GM19023 (cell line): ENCODE measurements around the gene DRGX.

Source experiments
- ATAC-seq: cut with Tn5 transposase; IDR thresholded peaks from one replicate; pipeline ENCODE4 v1.9.1; 2021; ENCODE audit warnings: mild to moderate bottlenecking, moderate library complexity; ENCODE audit not compliant: unreplicated experiment

The DRGX gene

DNA sequence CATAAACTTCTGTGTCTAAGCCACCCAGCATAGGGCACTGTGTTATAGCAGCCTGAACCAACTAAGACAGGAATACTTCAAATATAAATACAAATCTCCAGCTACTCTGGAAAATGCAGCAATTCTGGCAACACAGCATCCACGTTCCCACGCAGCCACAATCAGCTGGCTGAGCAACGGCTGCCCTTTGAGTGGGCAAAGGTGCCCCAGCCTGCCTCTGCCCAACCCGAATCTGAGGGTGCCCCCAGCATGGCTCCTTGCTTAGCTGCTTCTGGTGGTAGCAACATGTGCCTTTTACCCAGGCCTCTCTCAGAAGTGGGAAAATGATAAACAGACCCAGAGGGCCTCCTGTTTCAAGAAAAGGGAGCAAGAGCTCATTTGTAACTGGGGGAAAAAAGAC is 12.0 kb downstream of the DRGX start:
- ATAC-seq = no peak

DNA sequence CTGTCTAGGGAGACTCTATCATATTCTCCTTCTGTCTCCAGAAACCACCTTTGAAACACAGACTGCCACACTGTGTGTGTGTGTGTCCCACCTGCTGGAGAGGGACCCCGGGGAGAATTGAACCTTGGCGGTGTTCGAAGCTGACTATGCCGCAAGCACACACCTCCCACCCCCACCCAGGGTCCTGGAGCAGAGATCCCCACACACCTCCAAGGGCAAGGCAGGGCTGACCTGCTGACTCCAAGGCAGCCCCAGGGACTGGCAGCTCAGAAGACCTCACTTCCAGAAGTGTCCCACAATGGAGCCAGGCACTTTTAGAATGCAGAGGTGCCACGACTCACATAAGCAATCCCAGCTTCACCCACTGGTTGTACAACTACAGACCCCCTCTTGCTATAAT is 13.1 kb downstream of the DRGX start:
- ATAC-seq = no peak

- ATAC-seq = no peak
Measured at GRCh38 chr10:49382226-49382625, 13.7 kb downstream of the DRGX start.

GRCh38 chr10:49381111-49381900 is 14.6 kb downstream of the DRGX start:
- ATAC-seq = no peak

GRCh38 chr10:49379596-49380410 is 16.1 kb downstream of the DRGX start:
- no peak for ATAC-seq

DNA sequence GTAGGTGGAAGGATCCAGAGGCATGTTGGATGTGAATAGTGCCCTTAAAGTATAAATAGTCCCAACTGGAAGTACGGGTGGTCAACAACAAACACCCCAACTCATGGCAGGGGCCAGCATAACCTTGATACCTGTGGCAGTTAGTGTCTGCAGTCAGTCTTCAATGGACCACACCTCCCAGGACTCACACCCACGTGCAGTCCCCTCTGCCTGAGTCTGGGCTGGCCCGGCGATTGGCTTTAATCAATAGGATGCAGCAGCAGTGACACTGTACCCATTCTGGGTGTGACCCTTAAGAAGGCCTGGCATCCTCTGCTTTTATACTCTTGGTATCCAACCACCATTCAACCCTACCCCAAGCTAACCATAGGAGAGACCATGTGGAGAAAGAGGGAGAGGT is 18.6 kb downstream of the DRGX start:
- no peak for ATAC-seq

- no peak for ATAC-seq
Measured at GRCh38 chr10:49375611-49376010, 20.3 kb downstream of the DRGX start.

GRCh38 chr10:49374740-49375139 is 21.1 kb downstream of the DRGX start:
- ATAC-seq = no peak

- ATAC-seq = no peak
Measured at GRCh38 chr10:49373361-49373760, 22.5 kb downstream of the DRGX start.

GRCh38 chr10:49371967-49372366 is 23.9 kb downstream of the DRGX start:
- no peak for ATAC-seq

GRCh38 chr10:49370326-49371100 is 25.4 kb downstream of the DRGX start:
- no peak for ATAC-seq

GRCh38 chr10:49369216-49370162 is 26.4 kb downstream of the DRGX start:
- no peak for ATAC-seq

DNA sequence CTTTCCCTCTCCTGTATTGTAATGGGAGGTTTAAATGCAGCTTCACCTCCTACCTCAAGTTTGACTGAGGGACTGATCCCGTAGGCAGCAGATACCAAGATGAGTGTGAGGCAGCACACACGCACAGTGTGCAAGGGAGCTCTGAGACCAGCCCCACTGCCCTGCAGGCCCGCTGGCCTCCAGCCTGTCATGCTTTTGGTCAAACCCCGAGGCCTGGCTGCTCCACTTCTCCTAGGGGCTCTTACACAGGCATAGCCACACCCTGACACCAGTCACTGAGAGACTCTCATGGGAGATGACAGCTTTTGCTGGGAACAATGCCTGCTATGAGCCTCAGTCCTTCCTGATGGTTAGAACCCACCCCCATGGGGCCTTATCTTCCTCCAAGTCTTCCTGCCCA is 27.6 kb downstream of the DRGX start:
- no peak for ATAC-seq

GRCh38 chr10:49367600-49367999 is 28.3 kb downstream of the DRGX start:
- ATAC-seq = no peak

GRCh38 chr10:49366460-49366859 is 29.4 kb downstream of the DRGX start:
- no peak for ATAC-seq

GRCh38 chr10:49365675-49366415 is 30.0 kb downstream of the DRGX start:
- no peak for ATAC-seq

GRCh38 chr10:49365275-49365674 is 30.6 kb downstream of the DRGX start:
- ATAC-seq = no peak

DNA sequence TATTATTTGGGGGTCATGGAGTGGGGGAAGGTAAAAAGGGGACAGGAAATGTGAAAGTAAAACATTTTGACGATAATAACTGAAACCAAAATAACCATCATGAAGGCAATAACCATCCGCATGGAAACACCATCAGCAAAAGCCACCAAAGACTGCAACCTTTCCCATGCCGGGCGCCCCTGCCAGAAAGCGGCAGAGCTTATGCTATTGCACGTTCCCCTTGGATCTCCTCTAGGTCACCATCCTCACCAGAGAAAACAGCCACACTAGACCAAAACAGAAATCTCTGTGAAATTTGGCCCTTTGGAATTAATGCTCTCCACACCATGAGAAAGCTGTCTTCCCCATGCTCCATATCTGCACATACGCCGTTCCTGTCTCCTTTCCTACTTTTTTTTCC is 31.1 kb downstream of the DRGX start:
- ATAC-seq = no peak

DNA sequence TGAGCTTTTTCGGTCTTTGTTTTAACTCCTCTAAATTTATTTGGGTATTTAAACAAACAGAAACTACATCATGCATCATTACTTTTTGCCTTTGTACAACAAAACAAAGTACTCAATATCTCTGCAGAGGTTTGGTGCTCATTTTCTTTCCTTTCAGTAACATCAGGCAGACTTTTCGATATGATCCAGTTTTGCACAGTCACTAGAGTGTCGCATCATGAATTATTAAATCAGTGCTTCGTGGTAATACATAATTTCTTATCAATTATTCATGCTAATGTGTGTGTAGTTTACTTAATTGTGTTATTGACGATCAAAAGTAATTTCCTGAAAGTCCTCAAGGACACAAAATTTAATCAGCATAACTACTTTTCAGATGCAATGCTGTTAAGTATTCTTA is 31.8 kb downstream of the DRGX start:
- no peak for ATAC-seq
